Prostate gland (tissue), 2 donors: ENCODE results near the gene B3GAT1. TPM values are rescaled to one million over a fixed set of nuclear protein-coding genes. Genes with fewer than 3 reads are reported as not detected.

Experiments used
- DNase-seq: peaks from one replicate; pipeline ENCODE4 v3.0.0-alpha.2; 2019; ENCODE audit warnings: low spot score
- H3K27ac ChIP-seq, 2 donors: fragments of 200-600 bp; sonication (generic); 2 replicates each; pipeline ENCODE4 v1.5.1; 2017 to 2019
- H3K27me3 ChIP-seq: fragments of 200-600 bp; sonication (generic); replicated peaks from 2 replicates; pipeline ENCODE4 v1.5.1; 2019; ENCODE audit not compliant: insufficient read depth
- H3K36me3 ChIP-seq, 2 donors: fragments of 200-600 bp; sonication (generic); 1 replicate in 1 of 2; 2 replicates in 1 of 2; pipeline versions ENCODE4 v1.5.1 to v1.8.1; 2017 to 2019
- H3K4me1 ChIP-seq: fragments of 200-600 bp; sonication (generic); replicated peaks from 2 replicates; pipeline ENCODE4 v1.5.1; 2019
- H3K4me3 ChIP-seq, 2 donors: fragments of 200-600 bp; sonication (generic); 2 replicates each; pipeline ENCODE4 v1.5.1; 2017 to 2019
- H3K9me3 ChIP-seq: fragments of 200-600 bp; sonication (generic); 2 replicates; pipeline ENCODE4 v1.5.1; 2017
- CTCF ChIP-seq, 4 experiments: fragments of 200-600 bp in 2 of 4; fragments of 450-650 bp in 2 of 4; sonication (generic) in 2 of 4; IDR thresholded peaks; 1 replicate in 3 of 4; 2 replicates in 1 of 4; pipeline ENCODE4 v1.5.1; 2016 to 2019; ENCODE audit warnings: antibody characterized with exemption in 4 of 4, mild to moderate bottlenecking in 2 of 4, moderate library complexity in 2 of 4
- POLR2A ChIP-seq: fragments of 450-650 bp; IDR thresholded peaks from one replicate; pipeline ENCODE4 v1.6.1; 2016; ENCODE audit warnings: antibody characterized with exemption, mild to moderate bottlenecking
- POLR2AphosphoS5 ChIP-seq: sonication (generic); formaldehyde crosslinking; IDR thresholded peaks from one replicate; pipeline ENCODE4 v1.6.1; 2017; ENCODE audit warnings: antibody characterized with exemption
- WGBS: methylation state at CpG from one replicate; pipeline ENCODE4 v1.1.5; 2018; 5-methylcytosine and 5-hydroxymethylcytosine counted together
- intact Hi-C: fragments of 100-400 bp; cut with DNase I; formaldehyde crosslinking; loops from one replicate; pipeline ENCODE4 v1.14.2; 2022
- total RNA-seq, 2 donors: library from RNA; depleted of rRNA; stranded (reverse); fragments of >200 nt; gene quantifications; one replicate each; pipeline ENCODE4 v1.1.0, GENCODE V29; 2016

Gene B3GAT1
- total RNA-seq, 2 donors from 2014 or later, result 3.9 to 4.9 TPM

- Histone ChIP-seq H3K4me3 (no peak overlapping the region), H3K36me3 (no peaks in the 10 kb centered on the region), H3K4me1 (no peaks in the 10 kb centered on the region), H3K27me3 (no peaks in the 10 kb centered on the region), H3K9me3 (no peaks in the 10 kb centered on the region), H3K27ac (no peak overlapping the region)
- no peak for DNase-seq
- no peak for TF ChIP-seq CTCF (IDR thresholded peaks at IDR 0.05)
- no peak for TF ChIP-seq POLR2AphosphoS5
- no peak for TF ChIP-seq POLR2A
- intact Hi-C loops, result no loop called here
- WGBS, result 89% methylated on average over 30 of the region's 30 CpGs
Observed at GRCh38 chr11:134404575-134405341, 7.3 kb downstream of the B3GAT1 start.

- H3K9me3 ChIP-seq, result no peaks in the 10 kb centered on the region
- no peak overlapping the region for H3K27ac ChIP-seq
- H3K36me3 ChIP-seq, result no peaks in the 10 kb centered on the region
- intact Hi-C loops, result no loop called here
- DNase-seq, result no peak
- no peak overlapping the region for H3K4me3 ChIP-seq
- WGBS, result 70% methylated on average over 12 of the region's 12 CpGs
- no peaks in the 10 kb centered on the region for H3K27me3 ChIP-seq
- peaks cover 5% of the 10 kb centered on the region for H3K4me1 ChIP-seq
- no peak for TF ChIP-seq CTCF (IDR thresholded peaks at IDR 0.05)
- TF ChIP-seq POLR2AphosphoS5, result no peak
- no peak for TF ChIP-seq POLR2A
Observed at GRCh38 chr11:134402910-134403309, 9.1 kb downstream of the B3GAT1 start.

GRCh38 chr11:134401825-134402809 lies 9.9 kb downstream of the B3GAT1 start:
- 62% methylated on average over 19 of the region's 19 CpGs for WGBS
- Histone ChIP-seq H3K27me3 (no peaks in the 10 kb centered on the region), H3K27ac (no peak overlapping the region), H3K4me3 (no peak overlapping the region), H3K4me1 (peaks cover 5% of the 10 kb centered on the region), H3K36me3 (no peaks in the 10 kb centered on the region), H3K9me3 (no peaks in the 10 kb centered on the region)
- intact Hi-C loops, result no loop called here
- no peak for TF ChIP-seq CTCF (IDR thresholded peaks at IDR 0.05)
- TF ChIP-seq POLR2A, result no peak
- DNase-seq, result no peak

GRCh38 chr11:134399996-134400395 lies 12.0 kb downstream of the B3GAT1 start:
- no peak overlapping the region for H3K4me3 ChIP-seq
- 81% methylated on average over 7 of the region's 7 CpGs for WGBS
- no peaks in the 10 kb centered on the region for H3K36me3 ChIP-seq
- H3K27me3 ChIP-seq, result no peaks in the 10 kb centered on the region
- H3K27ac ChIP-seq, result no peak overlapping the region
- intact Hi-C loops, result no loop called here
- TF ChIP-seq CTCF (IDR thresholded peaks at IDR 0.05), result no peak
- no peak for TF ChIP-seq POLR2A
- TF ChIP-seq POLR2AphosphoS5, result no peak
- H3K9me3 ChIP-seq, result no peaks in the 10 kb centered on the region
- no peak for DNase-seq
- H3K4me1 ChIP-seq, result peaks cover 5% of the 10 kb centered on the region
